GM12878 (cell line): ENCODE data around the gene ANKDD1A. TPM values are rescaled to one million over a fixed set of nuclear protein-coding genes. Genes with fewer than 3 reads are reported as not detected.

Experiments used
- ATAC-seq: fragments of 200-7000 bp; cut with Tn5 transposase; 3 replicates; pipeline ENCODE4 v1.9.1; 2020; ENCODE audit warnings: mild to moderate bottlenecking, moderate library complexity
- BruUV-seq: library from RNA; stranded (reverse); fragments of 400-500 nt; replicated peaks from 2 replicates; lab custom pipeline; 2021; lab: Mats Ljungman, UMichigan
- CTCF ChIA-PET: fragments of 300-600 bp; sonication (Branson Sonifier 250); formaldehyde crosslinking; extraction: SDS; loops from one replicate; lab custom pipeline; 2021; ENCODE audit warnings: inconsistent platforms; lab: Yijun Ruan, JAX
- POLR2A ChIA-PET: fragments of 350-600 bp; formaldehyde crosslinking; extraction: SDS; loops from one replicate; lab custom pipeline; 2021; ENCODE audit warnings: inconsistent platforms; lab: Charles Lee
- RAD21 ChIA-PET: fragments of 300-600 bp; sonication (Branson Sonifier 250); formaldehyde crosslinking; loops from one replicate; lab custom pipeline; 2023; ENCODE audit warnings: antibody characterized with exemption; ENCODE audit not compliant: unreplicated experiment; lab: Charles Lee
- SMC1A ChIA-PET: fragments of 300-600 bp; sonication (Branson Sonifier 250); formaldehyde crosslinking; loops from one replicate; lab custom pipeline; 2023; ENCODE audit not compliant: unreplicated experiment, uncharacterized antibody; lab: Charles Lee
- DNase-seq: peaks from one replicate; pipeline ENCODE4 v3.0.0-alpha.2; 2011; ENCODE audit warnings: low read depth, low spot score
- FAIRE-seq: peaks from 3 replicates; lab custom pipeline; 2011; peaks lifted over from hg19 to GRCh38; lab: Jason Lieb, UNC
- H2AFZ ChIP-seq: 2 replicates; pipeline ENCODE4 v1.6.0; 2011; ENCODE audit warnings: low read depth, low read length, control low read depth; ENCODE audit not compliant: control insufficient read depth
- H3K27ac ChIP-seq: 2 replicates; pipeline ENCODE4 v1.5.1; 2011; ENCODE audit warnings: control low read depth; ENCODE audit not compliant: control insufficient read depth, insufficient read depth
- H3K27me3 ChIP-seq, 2 experiments: replicated peaks in 1 of 2; 2 replicates each; pipeline versions ENCODE4 v1.6.0 to v1.6.1; 2011; ENCODE audit warnings: low read length in 1 of 2; ENCODE audit not compliant: control insufficient read depth in 2 of 2, insufficient read depth in 2 of 2
- H3K36me3 ChIP-seq, 2 experiments: 2 replicates each; pipeline ENCODE4 v1.5.1; 2011; ENCODE audit warnings: low read length in 1 of 2; ENCODE audit not compliant: control insufficient read depth in 2 of 2, insufficient read depth in 2 of 2
- H3K4me1 ChIP-seq: 2 replicates; pipeline ENCODE4 v1.6.1; 2011; ENCODE audit warnings: mild to moderate bottlenecking, low read length, moderate library complexity, mixed read lengths; ENCODE audit not compliant: control insufficient read depth, insufficient read depth
- H3K4me2 ChIP-seq: 2 replicates; pipeline ENCODE4 v1.6.0; 2011; ENCODE audit warnings: control low read depth; ENCODE audit not compliant: control insufficient read depth, insufficient read depth
- H3K4me3 ChIP-seq: fragments of 200-600 bp; sonication (generic); 2 replicates; pipeline ENCODE4 v1.5.1; 2016
- H3K79me2 ChIP-seq: 2 replicates; pipeline ENCODE4 v1.6.0; 2011; ENCODE audit warnings: low read length; ENCODE audit not compliant: control insufficient read depth, insufficient read depth
- H3K9ac ChIP-seq: 2 replicates; pipeline ENCODE4 v1.8.0; 2011; ENCODE audit warnings: low read length, control low read depth, mixed read lengths; ENCODE audit not compliant: control insufficient read depth, insufficient read depth
- H3K9me3 ChIP-seq: replicated peaks from 3 replicates; pipeline ENCODE4 v1.5.1; 2011; ENCODE audit warnings: mild to moderate bottlenecking, low read length; ENCODE audit not compliant: control insufficient read depth, insufficient read depth
- H4K20me1 ChIP-seq: 2 replicates; pipeline ENCODE4 v1.6.0; 2011; ENCODE audit not compliant: control insufficient read depth, insufficient read depth
- GATAD2B ChIP-seq: fragments of 450-650 bp; conservative IDR thresholded peaks from 2 replicates; pipeline ENCODE4 v1.6.1; 2017; ENCODE audit warnings: low read depth, mild to moderate bottlenecking, moderate library complexity
- IKZF2 ChIP-seq, 2 experiments: fragments of 450-650 bp; IDR thresholded peaks; 2 replicates each; pipeline ENCODE4 v1.6.1; 2017; ENCODE audit warnings: mild to moderate bottlenecking in 2 of 2, moderate library complexity in 2 of 2
- MTA2 ChIP-seq: fragments of 450-650 bp; IDR thresholded peaks from 2 replicates; pipeline ENCODE4 v1.6.1; 2016; ENCODE audit warnings: low read depth, mild to moderate bottlenecking, moderate library complexity
- NR2F1 ChIP-seq: fragments of 450-650 bp; conservative IDR thresholded peaks from 2 replicates; pipeline ENCODE4 v1.6.1; 2017; ENCODE audit warnings: mild to moderate bottlenecking
- NRF1 ChIP-seq: conservative IDR thresholded peaks from 2 replicates; pipeline ENCODE4 v1.6.1; 2011; ENCODE audit warnings: mild to moderate bottlenecking, low read depth, low read length, improper control_type of control experiment
- PAX5 ChIP-seq: IDR thresholded peaks from 2 replicates; pipeline ENCODE4 v1.6.1; 2011; ENCODE audit warnings: low read depth, low read length, borderline replicate concordance
- SMAD1 ChIP-seq: fragments of 450-650 bp; IDR thresholded peaks from 2 replicates; pipeline ENCODE4 v1.6.1; 2018; ENCODE audit warnings: mild to moderate bottlenecking, low read depth; ENCODE audit not compliant: partially characterized antibody
- SP1 ChIP-seq: IDR thresholded peaks from one replicate; pipeline ENCODE4 v1.6.1; 2011; ENCODE audit warnings: low read depth, low read length
- SREBF2 ChIP-seq: IDR thresholded peaks from 2 replicates; pipeline ENCODE4 v1.6.1; 2012; ENCODE audit warnings: mild to moderate bottlenecking, low read length
- STAT3 ChIP-seq: IDR thresholded peaks from 2 replicates; pipeline ENCODE4 v1.6.1; 2011; ENCODE audit warnings: low read depth, low read length, improper control_type of control experiment
- WGBS: methylation state at CpG from one replicate; pipeline ENCODE4 v1.1.6; 2016; ENCODE audit warnings: low lambda C conversion rate; ENCODE audit not compliant: insufficient replicate concordance, insufficient coverage; ENCODE audit errors: missing lambda C conversion rate; 5-methylcytosine and 5-hydroxymethylcytosine counted together
- in situ Hi-C: fragments of 300-500 bp; cut with MboI; formaldehyde crosslinking; loops from 9 replicates; pipeline ENCODE4 v1.14.3; 2018; ENCODE audit warnings: mixed read lengths
- intact Hi-C: fragments of 100-400 bp; cut with micrococcal nuclease; formaldehyde crosslinking; loops from one replicate; pipeline ENCODE4 v1.14.2; 2022; ENCODE audit not compliant: unreplicated experiment
- polyA plus RNA-seq, 11 experiments: library from polyadenylated mRNA; depleted of rRNA in 4 of 11; unstranded in 6 of 11; stranded (reverse) in 5 of 11; fragments of >200 nt; fragmentation: Nextera tagmentation in 4 of 11; fragmentation: Illumina TruSeq in 1 of 11; extraction: Ambion mirVana in 4 of 11; extraction: Trizol in 1 of 11; gene quantifications; 1 replicate in 1 of 11; 2 replicates in 10 of 11; pipeline versions ENCODE4 v1.2.1 to v1.2.3, GENCODE V29; 2011 to 2016; ENCODE audit warnings: inconsistent platforms in 2 of 11, missing spikeins in 2 of 11, low read depth in 1 of 11
- total RNA-seq, 4 experiments: library from RNA; depleted of rRNA in 3 of 4; stranded (reverse); fragments of >200 nt in 3 of 4; fragmentation: Illumina TruSeq in 1 of 4; extraction: Trizol in 1 of 4; gene quantifications; 2 replicates each; pipeline versions ENCODE4 v1.2.1 to v1.2.3, GENCODE V29; 2013 to 2021
- TF ChIP-seq, protein P1 (sequence below): fragments of 450-650 bp; IDR thresholded peaks from 2 replicates; pipeline ENCODE4 v1.6.1; 2017; ENCODE audit warnings: mild to moderate bottlenecking
- TF ChIP-seq, protein P2 (sequence below): IDR thresholded peaks from 2 replicates; pipeline ENCODE4 v1.6.1; 2012; ENCODE audit warnings: mild to moderate bottlenecking, low read depth, low read length
- TF ChIP-seq, protein P3 (sequence below): fragments of 450-650 bp; formaldehyde crosslinking; IDR thresholded peaks from 2 replicates; pipeline ENCODE4 v1.5.0; 2022; ENCODE audit warnings: mild to moderate bottlenecking, missing genetic modification characterization

ANKDD1A gene
- total and polyA plus RNA-seq, 10 of the 15 experiments (the other 5 are each of a cell fraction or from before 2014, with no cell fraction given): 1.5 to 6.6 (median 4.1) TPM

DNA sequence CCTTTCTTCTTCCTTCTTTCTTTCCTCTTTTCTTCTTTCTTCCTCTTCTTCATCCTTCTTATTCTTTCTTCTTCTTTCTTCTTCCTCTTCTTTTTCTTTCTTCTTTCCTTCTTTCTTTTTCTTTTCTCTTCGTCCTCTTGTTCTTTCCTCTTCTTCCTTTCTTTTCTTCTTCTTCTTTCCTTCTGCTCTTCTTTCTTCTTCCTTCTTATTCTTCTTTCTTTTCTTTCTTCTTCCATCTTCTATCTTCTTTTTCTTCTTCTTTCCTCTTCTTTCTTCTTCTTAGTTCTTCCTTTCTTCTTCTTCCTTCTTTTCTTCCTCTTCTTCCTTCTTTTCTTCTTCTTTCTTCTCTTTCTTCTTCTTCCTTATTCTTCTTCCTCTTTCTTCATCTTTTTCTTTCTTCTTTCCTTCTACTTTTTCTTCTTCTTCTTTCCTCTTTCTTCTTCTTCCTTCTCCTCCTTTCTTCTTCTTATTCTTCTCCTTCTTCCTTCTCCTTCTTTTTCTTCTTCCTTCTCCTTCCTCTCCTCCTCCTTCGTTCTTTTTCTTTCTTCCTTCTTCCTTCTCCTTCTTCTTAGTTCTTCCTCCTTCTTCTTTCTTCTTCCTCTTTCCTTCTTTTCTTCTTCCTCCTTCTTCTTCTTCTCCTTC lies 40.2 kb downstream of the ANKDD1A start:
- ChIA-PET CTCF (no interaction called here), POLR2A (no interaction called here), RAD21 (no interaction called here), SMC1A (no interaction called here)
- H3K27ac ChIP-seq: no peak overlapping the region
- no peak overlapping the region for H3K4me2 ChIP-seq
- no peak overlapping the region for H3K4me3 ChIP-seq
- no peaks in the 10 kb centered on the region for H3K79me2 ChIP-seq
- TF ChIP-seq, protein P1, sequence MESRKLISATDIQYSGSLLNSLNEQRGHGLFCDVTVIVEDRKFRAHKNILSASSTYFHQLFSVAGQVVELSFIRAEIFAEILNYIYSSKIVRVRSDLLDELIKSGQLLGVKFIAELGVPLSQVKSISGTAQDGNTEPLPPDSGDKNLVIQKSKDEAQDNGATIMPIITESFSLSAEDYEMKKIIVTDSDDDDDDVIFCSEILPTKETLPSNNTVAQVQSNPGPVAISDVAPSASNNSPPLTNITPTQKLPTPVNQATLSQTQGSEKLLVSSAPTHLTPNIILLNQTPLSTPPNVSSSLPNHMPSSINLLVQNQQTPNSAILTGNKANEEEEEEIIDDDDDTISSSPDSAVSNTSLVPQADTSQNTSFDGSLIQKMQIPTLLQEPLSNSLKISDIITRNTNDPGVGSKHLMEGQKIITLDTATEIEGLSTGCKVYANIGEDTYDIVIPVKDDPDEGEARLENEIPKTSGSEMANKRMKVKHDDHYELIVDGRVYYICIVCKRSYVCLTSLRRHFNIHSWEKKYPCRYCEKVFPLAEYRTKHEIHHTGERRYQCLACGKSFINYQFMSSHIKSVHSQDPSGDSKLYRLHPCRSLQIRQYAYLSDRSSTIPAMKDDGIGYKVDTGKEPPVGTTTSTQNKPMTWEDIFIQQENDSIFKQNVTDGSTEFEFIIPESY: no peak
- TF ChIP-seq IKZF2 (IDR thresholded peaks at IDR 0.05): no peak
- no peak for TF ChIP-seq STAT3
- TF ChIP-seq SP1: no peak
- TF ChIP-seq, protein P2, sequence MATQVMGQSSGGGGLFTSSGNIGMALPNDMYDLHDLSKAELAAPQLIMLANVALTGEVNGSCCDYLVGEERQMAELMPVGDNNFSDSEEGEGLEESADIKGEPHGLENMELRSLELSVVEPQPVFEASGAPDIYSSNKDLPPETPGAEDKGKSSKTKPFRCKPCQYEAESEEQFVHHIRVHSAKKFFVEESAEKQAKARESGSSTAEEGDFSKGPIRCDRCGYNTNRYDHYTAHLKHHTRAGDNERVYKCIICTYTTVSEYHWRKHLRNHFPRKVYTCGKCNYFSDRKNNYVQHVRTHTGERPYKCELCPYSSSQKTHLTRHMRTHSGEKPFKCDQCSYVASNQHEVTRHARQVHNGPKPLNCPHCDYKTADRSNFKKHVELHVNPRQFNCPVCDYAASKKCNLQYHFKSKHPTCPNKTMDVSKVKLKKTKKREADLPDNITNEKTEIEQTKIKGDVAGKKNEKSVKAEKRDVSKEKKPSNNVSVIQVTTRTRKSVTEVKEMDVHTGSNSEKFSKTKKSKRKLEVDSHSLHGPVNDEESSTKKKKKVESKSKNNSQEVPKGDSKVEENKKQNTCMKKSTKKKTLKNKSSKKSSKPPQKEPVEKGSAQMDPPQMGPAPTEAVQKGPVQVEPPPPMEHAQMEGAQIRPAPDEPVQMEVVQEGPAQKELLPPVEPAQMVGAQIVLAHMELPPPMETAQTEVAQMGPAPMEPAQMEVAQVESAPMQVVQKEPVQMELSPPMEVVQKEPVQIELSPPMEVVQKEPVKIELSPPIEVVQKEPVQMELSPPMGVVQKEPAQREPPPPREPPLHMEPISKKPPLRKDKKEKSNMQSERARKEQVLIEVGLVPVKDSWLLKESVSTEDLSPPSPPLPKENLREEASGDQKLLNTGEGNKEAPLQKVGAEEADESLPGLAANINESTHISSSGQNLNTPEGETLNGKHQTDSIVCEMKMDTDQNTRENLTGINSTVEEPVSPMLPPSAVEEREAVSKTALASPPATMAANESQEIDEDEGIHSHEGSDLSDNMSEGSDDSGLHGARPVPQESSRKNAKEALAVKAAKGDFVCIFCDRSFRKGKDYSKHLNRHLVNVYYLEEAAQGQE: no peak
- no peak for TF ChIP-seq SMAD1
- no peak for TF ChIP-seq NR2F1
- no peak for TF ChIP-seq SREBF2
- TF ChIP-seq, protein P3, sequence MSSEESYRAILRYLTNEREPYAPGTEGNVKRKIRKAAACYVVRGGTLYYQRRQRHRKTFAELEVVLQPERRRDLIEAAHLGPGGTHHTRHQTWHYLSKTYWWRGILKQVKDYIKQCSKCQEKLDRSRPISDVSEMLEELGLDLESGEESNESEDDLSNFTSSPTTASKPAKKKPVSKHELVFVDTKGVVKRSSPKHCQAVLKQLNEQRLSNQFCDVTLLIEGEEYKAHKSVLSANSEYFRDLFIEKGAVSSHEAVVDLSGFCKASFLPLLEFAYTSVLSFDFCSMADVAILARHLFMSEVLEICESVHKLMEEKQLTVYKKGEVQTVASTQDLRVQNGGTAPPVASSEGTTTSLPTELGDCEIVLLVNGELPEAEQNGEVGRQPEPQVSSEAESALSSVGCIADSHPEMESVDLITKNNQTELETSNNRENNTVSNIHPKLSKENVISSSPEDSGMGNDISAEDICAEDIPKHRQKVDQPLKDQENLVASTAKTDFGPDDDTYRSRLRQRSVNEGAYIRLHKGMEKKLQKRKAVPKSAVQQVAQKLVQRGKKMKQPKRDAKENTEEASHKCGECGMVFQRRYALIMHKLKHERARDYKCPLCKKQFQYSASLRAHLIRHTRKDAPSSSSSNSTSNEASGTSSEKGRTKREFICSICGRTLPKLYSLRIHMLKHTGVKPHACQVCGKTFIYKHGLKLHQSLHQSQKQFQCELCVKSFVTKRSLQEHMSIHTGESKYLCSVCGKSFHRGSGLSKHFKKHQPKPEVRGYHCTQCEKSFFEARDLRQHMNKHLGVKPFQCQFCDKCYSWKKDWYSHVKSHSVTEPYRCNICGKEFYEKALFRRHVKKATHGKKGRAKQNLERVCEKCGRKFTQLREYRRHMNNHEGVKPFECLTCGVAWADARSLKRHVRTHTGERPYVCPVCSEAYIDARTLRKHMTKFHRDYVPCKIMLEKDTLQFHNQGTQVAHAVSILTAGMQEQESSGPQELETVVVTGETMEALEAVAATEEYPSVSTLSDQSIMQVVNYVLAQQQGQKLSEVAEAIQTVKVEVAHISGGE (CRISPR knock-in tag): no peak
- no peak for TF ChIP-seq MTA2
- no peak for TF ChIP-seq GATAD2B
- TF ChIP-seq NRF1: no peak
- no peak for TF ChIP-seq PAX5
- no peak overlapping the region for H3K9ac ChIP-seq
- H2AFZ ChIP-seq: no peak overlapping the region
- no peak for DNase-seq
- no TSS peak for BruUV-seq
- H4K20me1 ChIP-seq: no peaks in the 10 kb centered on the region
- H3K27me3 ChIP-seq: no peaks in the 10 kb centered on the region
- no peaks in the 10 kb centered on the region for H3K9me3 ChIP-seq
- in situ Hi-C loops (no loop called here), intact Hi-C loops (no loop called here)
- no peak for FAIRE-seq
- WGBS: 58% methylated on average over 2 of the region's 2 CpGs
- no peaks in the 10 kb centered on the region; a peak in 2 of 4 replicates for H3K36me3 ChIP-seq
- H3K4me1 ChIP-seq: no peaks in the 10 kb centered on the region
- no peak for ATAC-seq
